Measurements from ENCODE around the gene VEGFA. TPM values are rescaled to one million over a fixed set of nuclear protein-coding genes. Genes with fewer than 3 reads are reported as not detected.
A peak's percentile ranks its signal among the peaks of the same experiment; 100 is the strongest.
"Not testable (repeated sequence)": the region's sequence is repeated elsewhere in the genome, so short reads cannot be mapped to it uniquely, and the experiment has no call there.

Gene VEGFA
- total RNA-seq, 8 experiments from 2014 or later = 19.9 to 266 (median 164) TPM

DNA sequence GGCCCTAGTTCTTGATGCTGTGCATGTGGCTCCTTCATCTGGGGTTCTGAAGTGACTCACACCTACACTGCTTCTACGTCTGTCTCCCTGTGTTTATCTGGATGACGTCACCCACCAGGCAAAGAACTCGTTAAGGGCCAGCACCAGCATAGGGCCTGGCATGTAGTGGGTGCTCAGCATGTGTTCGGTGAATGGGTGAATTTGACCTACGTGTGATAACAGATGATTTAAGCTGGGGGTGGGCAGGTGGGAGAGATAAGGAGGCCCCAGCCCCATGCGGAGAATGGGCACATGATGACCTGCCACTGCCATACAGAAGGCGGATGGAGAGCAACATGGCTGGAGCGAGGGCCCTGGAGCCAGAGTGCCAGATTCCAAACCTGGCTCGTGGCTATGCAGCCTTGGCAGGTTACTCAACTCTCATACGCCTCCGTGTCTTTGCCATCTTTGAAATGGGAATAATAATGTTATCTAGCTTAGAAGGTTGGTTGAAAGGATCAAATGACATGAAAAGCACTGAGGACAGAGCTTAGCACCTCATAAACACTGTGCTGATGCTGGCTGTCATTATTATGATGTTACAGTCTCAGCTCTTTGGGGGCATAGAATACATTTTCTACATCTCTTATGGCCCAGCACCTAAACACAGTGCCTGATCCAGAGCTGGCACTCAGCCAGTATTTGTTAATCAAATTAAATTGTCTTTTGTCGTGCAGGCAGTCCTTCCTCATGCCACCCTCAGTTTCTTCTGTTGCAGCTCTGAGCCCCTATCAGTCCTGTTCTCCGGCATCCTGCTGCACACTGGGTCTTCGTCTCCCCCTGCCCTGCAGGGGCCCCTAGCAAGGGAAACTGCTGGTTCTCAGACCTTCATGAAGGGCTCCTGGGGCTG is 39.6 kb downstream of the VEGFA start:
- H3K4me1 ChIP-seq (replicated peaks in 1 of 2) = peaks cover 6 to 14% of the 10 kb centered on the region in 2 donors
- WGBS, 10 experiments = 56 to 100% (median 80%) methylated on average over 1 to 7 of the region's 14 CpGs
- H3K4me3 ChIP-seq = no peak overlapping the region
- ATAC-seq (replicated peaks in 6 of 8) = peak in 5 of 8 experiments; percentile 74 to 89 (median 81)
- H3K27ac ChIP-seq = no peak overlapping the region
- in situ Hi-C loops (cut with MboI; ENCODE audit: low pct_unique_long_range_greater_than_20kb in 2 of 9, low sequenced_read_pairs in 9 of 9, unreplicated experiment in 9 of 9) = no loop called here

DNA sequence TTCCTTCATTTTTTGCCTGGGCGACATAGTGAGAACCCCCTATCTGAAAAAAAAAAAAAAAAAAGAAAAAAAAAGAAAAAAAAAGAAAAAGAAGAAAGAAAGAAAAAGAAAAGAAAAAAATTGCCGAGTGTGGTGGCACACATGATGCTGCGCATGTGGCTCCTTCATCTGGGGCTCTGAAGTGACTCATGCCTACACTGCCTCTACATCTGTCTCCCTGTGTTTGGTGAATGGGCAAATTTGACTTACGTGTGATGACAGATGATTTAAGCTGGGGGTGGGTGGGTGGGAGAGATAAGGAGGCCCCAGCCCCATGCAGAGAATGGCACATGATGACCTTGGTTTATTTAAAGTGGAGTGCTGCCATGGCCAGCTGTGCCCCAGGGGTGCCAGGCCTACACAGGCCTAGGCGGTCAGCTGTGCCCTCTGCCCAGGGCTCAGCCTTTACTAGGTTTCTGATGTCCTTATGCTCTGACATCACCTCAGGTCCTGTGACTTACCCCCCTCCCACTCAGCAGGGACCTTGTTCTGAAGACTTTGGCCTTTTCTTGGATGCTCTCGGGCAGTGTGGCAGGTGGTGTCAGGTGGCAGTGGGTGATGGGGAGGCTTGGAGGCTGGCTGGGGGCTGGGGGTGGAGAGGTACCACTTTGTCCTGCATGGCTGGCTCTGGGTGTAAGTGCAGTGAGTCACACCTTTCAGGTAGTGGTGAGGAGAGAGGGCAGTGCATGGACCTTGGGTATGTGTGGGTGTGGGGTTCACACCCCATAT is 41.1 kb downstream of the VEGFA start:
- WGBS, 10 experiments = 57 to 100% (median 93%) methylated on average over 1 to 4 of the region's 6 CpGs; no CpG with 5 or more reads in 2 of the 10 experiments
- in situ Hi-C loops (cut with MboI; ENCODE audit: low pct_unique_long_range_greater_than_20kb in 2 of 9, low sequenced_read_pairs in 9 of 9, unreplicated experiment in 9 of 9) = no loop called here
- no peak overlapping the region for H3K27ac ChIP-seq
- ATAC-seq (replicated peaks in 6 of 8) = peak in 5 of 8 experiments; percentile 35 to 48 (median 42)
- no peak overlapping the region for H3K4me3 ChIP-seq
- H3K4me1 ChIP-seq (replicated peaks in 1 of 2) = peaks cover 4 to 10% of the 10 kb centered on the region in 2 donors

DNA sequence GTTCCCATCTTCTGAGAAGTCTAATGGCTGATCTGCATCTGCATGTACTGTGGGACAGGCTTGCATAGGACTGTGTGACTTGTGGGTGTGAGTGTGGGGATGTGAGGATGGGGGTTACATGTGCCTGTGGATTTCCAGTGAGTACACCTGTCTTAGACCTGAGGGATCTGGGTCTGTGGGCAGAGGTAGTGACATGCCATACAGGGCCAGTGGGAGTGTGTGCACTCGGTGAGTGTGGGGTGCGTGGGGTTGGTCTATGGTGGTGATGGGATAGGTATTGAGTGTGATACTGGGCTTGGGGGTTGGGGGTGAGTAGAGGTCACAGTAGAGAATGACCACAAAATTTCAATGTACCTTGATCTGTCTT is 41.7 kb downstream of the VEGFA start:
- Histone ChIP-seq H3K27ac (no peak overlapping the region), H3K4me3 (no peak overlapping the region), H3K4me1 (replicated peaks in 1 of 2) (peaks cover 0 to 5% of the 10 kb centered on the region in 2 donors)
- no CpG with 5 or more reads among the region's 2 CpGs for WGBS, 10 experiments
- no peak for ATAC-seq (replicated peaks in 6 of 8)
- in situ Hi-C loops (cut with MboI; ENCODE audit: low pct_unique_long_range_greater_than_20kb in 2 of 9, low sequenced_read_pairs in 9 of 9, unreplicated experiment in 9 of 9) = no loop called here

DNA sequence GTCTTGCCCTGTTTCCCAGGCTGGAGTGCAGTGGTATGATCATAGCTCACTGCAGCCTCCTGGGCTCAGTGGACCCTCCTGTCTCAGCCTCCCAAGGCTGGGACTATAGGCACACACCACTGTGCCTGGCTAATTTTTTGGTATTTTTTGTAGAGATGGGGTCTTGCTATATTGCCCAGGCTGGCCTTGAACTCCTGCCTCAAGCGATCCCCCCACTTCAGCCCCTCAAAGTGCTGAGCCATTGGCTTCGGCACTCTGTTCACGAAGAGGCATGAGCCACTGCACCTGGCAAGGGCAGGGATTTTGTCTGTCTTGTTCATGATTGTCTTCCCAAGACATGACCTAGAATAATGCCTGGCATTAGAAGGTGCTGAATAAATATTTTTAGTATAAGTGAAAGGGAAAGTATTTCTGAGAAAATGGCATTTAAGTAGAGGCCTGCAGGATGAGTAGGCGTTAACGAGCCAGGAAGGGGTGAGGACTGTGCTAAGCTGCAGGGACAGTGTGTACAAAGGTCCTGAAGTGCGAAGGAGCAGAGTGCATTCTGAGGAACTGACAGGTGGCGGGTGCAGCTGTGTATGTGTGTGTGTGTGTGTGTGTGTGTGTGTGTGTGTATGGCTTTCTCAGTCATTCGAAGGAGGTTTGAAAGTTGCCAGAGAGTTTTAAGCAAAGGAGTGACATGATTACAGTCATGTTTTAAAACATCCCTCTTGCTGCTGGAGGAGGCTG is 43.0 kb downstream of the VEGFA start:
- in situ Hi-C loops (cut with MboI; ENCODE audit: low pct_unique_long_range_greater_than_20kb in 2 of 9, low sequenced_read_pairs in 9 of 9, unreplicated experiment in 9 of 9) = no loop called here
- peak in 5 of 8 experiments; percentile 34 to 73 (median 38) for ATAC-seq (replicated peaks in 6 of 8)
- Histone ChIP-seq H3K4me3 (no peak overlapping the region), H3K27ac (no peak overlapping the region), H3K4me1 (replicated peaks in 1 of 2) (peaks cover 0 to 4% of the 10 kb centered on the region in 2 donors)
- WGBS, 10 experiments = 31 to 92% (median 74%) methylated on average over 2 to 6 of the region's 8 CpGs; no CpG with 5 or more reads in 2 of the 10 experiments

DNA sequence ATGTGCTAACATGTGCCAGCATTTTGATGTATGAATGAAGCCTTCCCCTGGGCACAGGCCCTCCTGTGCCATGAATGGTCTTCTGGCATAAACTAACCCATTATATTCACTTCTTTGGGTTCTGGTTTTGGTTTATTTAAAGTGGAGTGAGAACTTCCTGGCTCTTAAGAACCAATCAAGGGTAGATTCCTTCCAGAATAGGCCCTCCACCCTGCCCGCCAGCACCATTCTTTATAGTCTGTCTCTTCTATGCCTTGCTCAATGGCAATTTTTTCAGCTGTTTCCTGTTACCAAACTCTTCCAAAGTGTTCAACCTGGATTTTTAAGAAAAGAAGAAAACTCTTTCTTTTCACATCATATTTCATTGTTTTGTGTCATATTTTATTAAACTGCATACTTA is 44.1 kb downstream of the VEGFA start:
- in situ Hi-C loops (cut with MboI; ENCODE audit: low pct_unique_long_range_greater_than_20kb in 2 of 9, low sequenced_read_pairs in 9 of 9, unreplicated experiment in 9 of 9) = no loop called here
- 88 to 100% (median 100%) methylated on average over 1 of the region's 1 CpG; no CpG with 5 or more reads in 5 of the 10 experiments for WGBS, 10 experiments
- Histone ChIP-seq H3K4me1 (replicated peaks in 1 of 2) (peaks cover 0 to 7% of the 10 kb centered on the region in 2 donors), H3K27ac (no peak overlapping the region), H3K4me3 (no peak overlapping the region)
- ATAC-seq (replicated peaks in 6 of 8) = no peak

DNA sequence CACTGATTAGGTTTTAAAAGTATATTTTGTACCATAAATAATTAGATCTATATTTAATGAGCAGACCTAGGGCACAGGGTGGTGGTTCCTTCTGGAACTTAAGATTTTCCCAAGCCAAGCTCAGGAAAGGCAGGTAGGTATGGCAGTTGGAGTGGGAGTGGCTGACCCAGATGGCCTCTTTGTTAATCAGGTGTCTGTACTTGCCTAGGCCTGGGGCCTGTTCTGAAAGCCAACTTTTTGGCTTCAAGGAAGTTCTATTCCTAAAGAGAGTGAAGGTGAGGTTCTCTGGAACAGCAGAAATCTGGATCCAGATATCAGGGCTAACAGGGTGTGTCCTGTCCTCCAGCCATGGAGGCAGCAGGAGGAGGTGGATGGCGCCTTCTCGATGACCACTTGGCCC is 44.9 kb downstream of the VEGFA start:
- 0 to 25% (median 0%) methylated on average over 1 to 2 of the region's 2 CpGs; no CpG with 5 or more reads in 7 of the 10 experiments for WGBS, 10 experiments
- ATAC-seq (replicated peaks in 6 of 8) = no peak

DNA sequence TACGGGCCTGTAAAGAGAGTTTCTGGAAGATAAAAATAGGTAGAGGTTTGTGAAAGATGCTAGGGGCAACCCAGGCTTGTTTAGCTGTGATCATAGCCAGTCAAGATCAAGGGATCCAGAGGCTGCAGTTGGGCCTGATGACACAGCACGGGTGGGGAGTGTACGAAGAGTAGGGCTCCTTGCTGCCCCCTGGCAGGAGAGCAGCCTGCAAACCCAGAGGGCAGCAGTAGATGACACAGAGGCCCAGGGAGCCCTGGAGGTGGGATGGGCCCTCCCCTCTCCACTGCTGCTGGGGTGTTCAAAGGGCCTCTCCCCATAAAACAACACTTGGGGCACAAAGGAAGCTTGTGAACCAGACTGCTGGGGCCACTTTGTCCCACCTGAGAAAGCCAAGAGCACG is 47.2 kb downstream of the VEGFA start:
- Histone ChIP-seq H3K4me1 (replicated peaks in 1 of 2) (peaks cover 16 to 19% of the 10 kb centered on the region in 2 donors), H3K27ac (no peak overlapping the region), H3K4me3 (no peak overlapping the region)
- peak; percentile 62 to 94 (median 86) for ATAC-seq (replicated peaks in 6 of 8)
- in situ Hi-C loops (cut with MboI; ENCODE audit: low pct_unique_long_range_greater_than_20kb in 2 of 9, low sequenced_read_pairs in 9 of 9, unreplicated experiment in 9 of 9) = no loop called here
- 67 to 100% (median 83%) methylated on average over 1 to 3 of the region's 4 CpGs; no CpG with 5 or more reads in 4 of the 10 experiments for WGBS, 10 experiments

More for the DNA sequence above, 44.9 kb downstream of the VEGFA start:
- Histone ChIP-seq H3K4me3 (no peak overlapping the region), H3K4me1 (replicated peaks in 1 of 2) (peaks cover 6 to 14% of the 10 kb centered on the region in 2 donors), H3K27ac (no peak overlapping the region)
- in situ Hi-C loops (cut with MboI; ENCODE audit: low pct_unique_long_range_greater_than_20kb in 2 of 9, low sequenced_read_pairs in 9 of 9, unreplicated experiment in 9 of 9) = no loop called here

DNA sequence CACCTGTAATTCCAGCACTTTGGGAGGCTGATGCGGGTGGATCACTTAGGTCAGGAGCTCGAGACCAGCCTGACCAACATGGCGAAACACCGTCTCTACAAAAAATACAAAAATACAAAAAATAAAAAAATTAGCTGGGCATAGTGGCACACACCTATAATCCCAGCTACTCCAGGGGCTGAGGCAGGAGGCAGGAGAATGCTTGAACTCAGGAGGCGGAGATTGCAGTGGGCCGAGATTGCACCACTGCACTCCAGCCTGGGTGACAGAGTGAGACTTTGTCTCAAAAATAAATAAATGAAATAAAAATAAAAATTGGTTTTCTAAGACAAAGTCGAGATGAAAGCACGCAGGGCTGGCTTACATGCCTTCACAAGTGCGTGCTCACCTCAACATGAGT is 49.0 kb downstream of the VEGFA start:
- peaks cover 16 to 19% of the 10 kb centered on the region in 2 donors for H3K4me1 ChIP-seq (replicated peaks in 1 of 2)
- 72 to 100% (median 91%) methylated on average over 1 to 9 of the region's 9 CpGs for WGBS, 10 experiments
- H3K27ac ChIP-seq; ATAC-seq (replicated peaks in 6 of 8); H3K4me3 ChIP-seq; in situ Hi-C loops (cut with MboI; ENCODE audit: low pct_unique_long_range_greater_than_20kb in 2 of 9, low sequenced_read_pairs in 9 of 9, unreplicated experiment in 9 of 9): not testable (repeated sequence)

DNA sequence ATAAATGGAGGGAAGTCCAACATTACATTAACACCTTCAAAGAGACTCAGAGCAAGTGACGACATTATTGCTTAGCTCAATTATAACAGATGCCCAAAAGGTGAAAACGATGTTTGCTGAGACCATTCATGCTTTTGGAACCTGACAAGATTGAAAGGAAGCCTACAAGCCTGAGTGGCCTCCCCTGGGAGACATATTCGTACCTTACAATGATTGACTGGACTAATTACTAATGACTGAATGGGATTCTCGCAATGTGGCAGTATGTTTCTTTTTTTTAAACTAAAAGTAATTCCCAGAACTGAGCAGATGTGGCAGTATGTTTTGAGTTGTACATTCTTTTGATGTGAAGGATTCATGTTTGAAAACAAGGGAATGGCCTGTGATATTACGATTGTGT is 49.9 kb downstream of the VEGFA start:
- WGBS, 10 experiments = 41 to 93% (median 55%) methylated on average over 2 to 5 of the region's 5 CpGs; no CpG with 5 or more reads in 2 of the 10 experiments
- in situ Hi-C loops (cut with MboI; ENCODE audit: low pct_unique_long_range_greater_than_20kb in 2 of 9, low sequenced_read_pairs in 9 of 9, unreplicated experiment in 9 of 9) = no loop called here
- Histone ChIP-seq H3K4me1 (replicated peaks in 1 of 2) (peaks cover 16 to 19% of the 10 kb centered on the region in 2 donors), H3K27ac (no peak overlapping the region), H3K4me3 (no peak overlapping the region)
- peak in 4 of 8 experiments; percentile 9 to 47 (median 37) for ATAC-seq (replicated peaks in 6 of 8)

DNA sequence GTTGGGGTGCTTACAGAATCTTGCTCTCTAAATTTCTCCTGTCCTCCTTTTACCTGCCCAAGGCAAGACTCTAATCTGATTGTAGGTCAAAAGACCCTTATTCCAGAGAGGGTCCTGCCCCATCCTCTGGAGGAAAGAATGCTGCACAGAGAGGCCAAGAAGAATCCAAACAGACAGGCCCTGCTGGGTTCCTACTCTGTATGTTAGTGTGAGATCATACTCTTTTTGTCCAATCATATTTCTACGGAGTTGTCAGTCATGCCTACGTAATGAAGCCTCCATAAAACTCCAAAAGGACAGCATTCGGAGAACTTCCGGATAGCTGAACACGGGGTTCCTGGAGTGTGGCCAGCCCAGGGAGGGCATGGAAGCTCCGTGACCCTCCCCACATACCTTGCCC is 50.5 kb downstream of the VEGFA start:
- in situ Hi-C loops (cut with MboI; ENCODE audit: low pct_unique_long_range_greater_than_20kb in 2 of 9, low sequenced_read_pairs in 9 of 9, unreplicated experiment in 9 of 9) = no loop called here
- Histone ChIP-seq H3K27ac (no peak overlapping the region), H3K4me1 (replicated peaks in 1 of 2) (peaks cover 16 to 19% of the 10 kb centered on the region in 2 donors), H3K4me3 (no peak overlapping the region)
- 54 to 100% (median 92%) methylated on average over 2 to 6 of the region's 6 CpGs; no CpG with 5 or more reads in 1 of the 10 experiments for WGBS, 10 experiments
- no peak for ATAC-seq (replicated peaks in 6 of 8)

DNA sequence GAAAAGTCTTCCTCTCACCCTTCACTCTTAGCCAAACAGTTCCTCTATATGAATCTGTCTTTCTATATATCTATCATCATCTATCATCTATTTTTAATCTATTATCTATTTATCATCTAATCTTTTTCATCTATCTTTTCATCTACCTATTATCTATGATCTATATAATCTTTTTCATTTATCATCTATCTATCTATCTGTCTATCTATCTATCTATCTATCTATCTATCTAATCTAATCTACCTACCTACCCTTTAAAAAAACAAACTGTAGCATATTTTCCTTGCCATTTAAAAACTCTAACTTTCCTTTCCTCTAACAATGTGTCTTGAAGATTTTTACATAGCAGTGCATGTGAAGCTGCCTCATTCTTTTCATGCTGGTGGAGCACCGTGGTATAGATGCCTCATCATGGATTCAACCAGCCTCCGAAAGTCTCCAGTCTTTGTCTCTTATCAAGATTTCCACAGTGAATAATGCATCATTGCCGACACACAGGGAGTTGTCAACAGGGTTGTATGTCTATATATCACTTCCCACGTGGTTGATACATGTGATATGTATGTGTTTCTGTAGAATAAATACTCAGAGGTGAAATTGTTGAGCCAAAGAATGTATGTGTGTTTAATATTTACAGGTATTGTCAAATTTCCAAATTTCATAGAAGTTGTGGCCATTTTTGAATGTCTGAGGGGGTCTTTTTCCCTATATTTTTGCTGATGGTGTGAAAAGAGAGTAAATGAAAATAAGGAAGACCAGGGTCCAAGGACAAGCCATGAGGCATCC is 51.3 kb downstream of the VEGFA start:
- Histone ChIP-seq H3K4me1 (replicated peaks in 1 of 2) (peaks cover 16 to 19% of the 10 kb centered on the region in 2 donors), H3K27ac (no peak overlapping the region), H3K4me3 (no peak overlapping the region)
- WGBS, 10 experiments = 15 to 69% (median 42%) methylated on average over 2 to 4 of the region's 4 CpGs
- in situ Hi-C loops (cut with MboI; ENCODE audit: low pct_unique_long_range_greater_than_20kb in 2 of 9, low sequenced_read_pairs in 9 of 9, unreplicated experiment in 9 of 9) = no loop called here
- peak in 4 of 8 experiments; percentile 38 to 80 (median 68) for ATAC-seq (replicated peaks in 6 of 8)

DNA sequence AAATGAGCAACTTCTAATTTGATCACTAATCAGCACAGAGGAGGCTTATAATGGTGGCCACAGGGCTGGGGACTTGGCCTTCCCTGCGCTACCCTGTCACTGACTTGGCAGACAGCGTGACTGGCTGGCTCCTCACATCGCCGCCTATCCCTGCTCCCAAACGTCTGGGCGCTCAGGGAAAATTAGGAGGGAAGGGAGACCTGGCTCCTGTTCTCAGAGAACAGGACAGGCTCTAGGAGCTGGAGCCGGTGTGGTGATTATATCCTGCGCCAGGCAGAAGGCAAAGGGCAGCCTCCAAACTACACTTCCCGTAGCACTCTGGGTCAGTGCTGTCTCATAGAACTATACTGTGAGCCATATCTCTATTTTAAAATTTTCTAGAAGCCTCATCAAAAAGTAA is 53.4 kb downstream of the VEGFA start:
- no peak for ATAC-seq (replicated peaks in 6 of 8)
- Histone ChIP-seq H3K27ac (no peak overlapping the region), H3K4me3 (no peak overlapping the region), H3K4me1 (replicated peaks in 1 of 2) (peaks cover 16 to 19% of the 10 kb centered on the region in 2 donors)
- in situ Hi-C loops (cut with MboI; ENCODE audit: low pct_unique_long_range_greater_than_20kb in 2 of 9, low sequenced_read_pairs in 9 of 9, unreplicated experiment in 9 of 9) = no loop called here
- WGBS, 10 experiments = 50 to 100% (median 84%) methylated on average over 2 to 5 of the region's 9 CpGs; no CpG with 5 or more reads in 4 of the 10 experiments

Data from motor neuron (in vitro differentiated cells).